HepG2 (cell line): ENCODE measurements around the gene ENDOG. TPM values are rescaled to one million over a fixed set of nuclear protein-coding genes. Genes with fewer than 3 reads are reported as not detected.

Experiments used
- AGO2 ChIP-seq: fragments of 200-400 bp; formaldehyde crosslinking; optimal IDR thresholded peaks from 2 replicates; pipeline ENCODE3; 2017; ENCODE audit warnings: mild to moderate bottlenecking, low read depth, low read length, moderate library complexity
- ATF7 ChIP-seq, 2 experiments: fragments of 450-650 bp in 1 of 2; sonication (generic) in 1 of 2; formaldehyde crosslinking in 1 of 2; IDR thresholded peaks; 2 replicates each; pipeline versions ENCODE4 v1.4.0 to v1.6.1; 2016 to 2020; ENCODE audit warnings: antibody characterized with exemption in 1 of 2, mild to moderate bottlenecking in 1 of 2, missing genetic modification reagents in 1 of 2
- CHD4 ChIP-seq: fragments of 200-600 bp; sonication (generic); IDR thresholded peaks from 2 replicates; pipeline ENCODE4 v1.7.0; 2017; ENCODE audit warnings: mild to moderate bottlenecking, low read length, borderline replicate concordance
- FOXA1 ChIP-seq, 2 experiments: fragments of 450-650 bp in 1 of 2; sonication (generic) in 1 of 2; formaldehyde crosslinking in 1 of 2; IDR thresholded peaks; 2 replicates each; pipeline versions ENCODE4 v1.4.0 to v1.6.1; 2016 to 2020; ENCODE audit warnings: missing genetic modification reagents in 1 of 2
- NCOA2 ChIP-seq: sonication (generic); formaldehyde crosslinking; IDR thresholded peaks from 2 replicates; pipeline ENCODE4 v1.8.0; 2022; ENCODE audit warnings: inconsistent platforms
- PHF8 ChIP-seq: sonication (generic); formaldehyde crosslinking; IDR thresholded peaks from 2 replicates; pipeline ENCODE4 v1.5.0; 2020; ENCODE audit warnings: missing genetic modification reagents
- POLR2AphosphoS2 ChIP-seq: IDR thresholded peaks from 2 replicates; pipeline ENCODE4 v1.6.1; 2011; ENCODE audit warnings: low read depth, low read length, improper control_type of control experiment
- RNF219 ChIP-seq: sonication (generic); formaldehyde crosslinking; IDR thresholded peaks from 2 replicates; pipeline ENCODE4 v1.5.0; 2020; ENCODE audit warnings: mild to moderate bottlenecking, missing genetic modification reagents
- SKI ChIP-seq: fragments of 450-650 bp; IDR thresholded peaks from one replicate; pipeline ENCODE4 v1.6.1; 2018; ENCODE audit warnings: mild to moderate bottlenecking; ENCODE audit not compliant: partially characterized antibody
- TOPORS ChIP-seq: sonication (generic); formaldehyde crosslinking; IDR thresholded peaks from 2 replicates; pipeline ENCODE4 v1.8.0; 2023; ENCODE audit warnings: mild to moderate bottlenecking, missing genetic modification reagents
- ZBTB2 ChIP-seq: sonication (generic); formaldehyde crosslinking; IDR thresholded peaks from 2 replicates; pipeline ENCODE4 v1.8.0; 2022; ENCODE audit warnings: low read depth, missing genetic modification reagents
- ZMAT3 ChIP-seq: sonication (generic); formaldehyde crosslinking; conservative IDR thresholded peaks from 2 replicates; pipeline ENCODE4 v1.7.0; 2021; ENCODE audit warnings: missing genetic modification reagents
- ZMAT5 ChIP-seq: sonication (generic); formaldehyde crosslinking; IDR thresholded peaks from 2 replicates; pipeline ENCODE4 v1.5.0; 2020; ENCODE audit warnings: mild to moderate bottlenecking, low read depth, missing genetic modification reagents, borderline replicate concordance
- ZMYM4 ChIP-seq: sonication (generic); formaldehyde crosslinking; IDR thresholded peaks from 2 replicates; pipeline ENCODE4 v1.8.1; 2023; ENCODE audit warnings: mild to moderate bottlenecking, missing genetic modification reagents
- ZNF180 ChIP-seq: sonication (generic); formaldehyde crosslinking; IDR thresholded peaks from 2 replicates; pipeline ENCODE4 v1.4.0; 2020; ENCODE audit warnings: low read depth, missing genetic modification reagents, borderline replicate concordance
- ZNF205 ChIP-seq: IDR thresholded peaks from 2 replicates; pipeline ENCODE4 v1.6.1; 2018; ENCODE audit warnings: missing biosample characterization, missing genetic modification reagents
- ZNF441 ChIP-seq: sonication (generic); formaldehyde crosslinking; IDR thresholded peaks from 2 replicates; pipeline ENCODE4 v1.7.0; 2021; ENCODE audit warnings: missing genetic modification reagents, borderline replicate concordance
- ZNF850 ChIP-seq: sonication (generic); formaldehyde crosslinking; conservative IDR thresholded peaks from 2 replicates; pipeline ENCODE4 v1.9.0; 2021; ENCODE audit warnings: mild to moderate bottlenecking, missing genetic modification reagents
- polyA plus RNA-seq, 8 experiments: library from polyadenylated mRNA; depleted of rRNA in 3 of 8; stranded (reverse) in 7 of 8; unstranded in 1 of 8; fragments of >200 nt; fragmentation: Illumina TruSeq in 4 of 8; extraction: Trizol in 4 of 8; gene quantifications; 2 replicates each; pipeline versions ENCODE4 v1.2.1 to v1.2.3, GENCODE V29; 2011 to 2016; ENCODE audit warnings: low read depth in 4 of 8, missing spikeins in 1 of 8, mixed read lengths in 1 of 8; ENCODE audit not compliant: insufficient read depth in 1 of 8
- total RNA-seq, 5 experiments: library from RNA; depleted of rRNA; stranded (reverse); fragments of >200 nt; fragmentation: Illumina TruSeq; extraction: Trizol; gene quantifications; 2 replicates each; pipeline ENCODE4 v1.2.3, GENCODE V29; 2016; ENCODE audit warnings: low read depth in 1 of 5
- TF ChIP-seq, protein P1 (sequence below): sonication (generic); formaldehyde crosslinking; IDR thresholded peaks from 2 replicates; pipeline ENCODE4 v1.9.0; 2021; ENCODE audit warnings: missing genetic modification reagents, mild to moderate bottlenecking, borderline replicate concordance
- TF ChIP-seq, protein P2 (sequence below), 2 experiments: sonication (generic) in 1 of 2; formaldehyde crosslinking in 1 of 2; IDR thresholded peaks; 2 replicates each; pipeline versions ENCODE4 v1.4.0 to v1.6.1; 2018 to 2020; ENCODE audit warnings: missing genetic modification reagents in 2 of 2, borderline replicate concordance in 1 of 2, low read depth in 1 of 2, mild to moderate bottlenecking in 1 of 2, missing biosample characterization in 1 of 2

ENDOG gene
- total and polyA plus RNA-seq, 2 of the 13 experiments (the other 11 are each of a cell fraction or from before 2014, with no cell fraction given): 26.3 to 28.8 TPM

- no peak for TF ChIP-seq ZMAT5
- TF ChIP-seq AGO2: no peak
- peak; percentile 36 for TF ChIP-seq SKI
- TF ChIP-seq, protein P1, sequence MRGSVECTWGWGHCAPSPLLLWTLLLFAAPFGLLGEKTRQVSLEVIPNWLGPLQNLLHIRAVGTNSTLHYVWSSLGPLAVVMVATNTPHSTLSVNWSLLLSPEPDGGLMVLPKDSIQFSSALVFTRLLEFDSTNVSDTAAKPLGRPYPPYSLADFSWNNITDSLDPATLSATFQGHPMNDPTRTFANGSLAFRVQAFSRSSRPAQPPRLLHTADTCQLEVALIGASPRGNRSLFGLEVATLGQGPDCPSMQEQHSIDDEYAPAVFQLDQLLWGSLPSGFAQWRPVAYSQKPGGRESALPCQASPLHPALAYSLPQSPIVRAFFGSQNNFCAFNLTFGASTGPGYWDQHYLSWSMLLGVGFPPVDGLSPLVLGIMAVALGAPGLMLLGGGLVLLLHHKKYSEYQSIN (CRISPR knock-in tag): no peak
- no peak for TF ChIP-seq ZNF205
- TF ChIP-seq CHD4: no peak
- no peak for TF ChIP-seq ZBTB2 (CRISPR knock-in tag)
- TF ChIP-seq, protein P2, sequence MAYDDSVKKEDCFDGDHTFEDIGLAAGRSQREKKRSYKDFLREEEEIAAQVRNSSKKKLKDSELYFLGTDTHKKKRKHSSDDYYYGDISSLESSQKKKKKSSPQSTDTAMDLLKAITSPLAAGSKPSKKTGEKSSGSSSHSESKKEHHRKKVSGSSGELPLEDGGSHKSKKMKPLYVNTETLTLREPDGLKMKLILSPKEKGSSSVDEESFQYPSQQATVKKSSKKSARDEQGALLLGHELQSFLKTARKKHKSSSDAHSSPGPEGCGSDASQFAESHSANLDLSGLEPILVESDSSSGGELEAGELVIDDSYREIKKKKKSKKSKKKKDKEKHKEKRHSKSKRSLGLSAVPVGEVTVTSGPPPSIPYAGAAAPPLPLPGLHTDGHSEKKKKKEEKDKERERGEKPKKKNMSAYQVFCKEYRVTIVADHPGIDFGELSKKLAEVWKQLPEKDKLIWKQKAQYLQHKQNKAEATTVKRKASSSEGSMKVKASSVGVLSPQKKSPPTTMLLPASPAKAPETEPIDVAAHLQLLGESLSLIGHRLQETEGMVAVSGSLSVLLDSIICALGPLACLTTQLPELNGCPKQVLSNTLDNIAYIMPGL (CRISPR knock-in tag; IDR thresholded peaks at IDR 0.05; ENCODE audit: borderline replicate concordance in 1 of 2, low read depth in 1 of 2): no peak
- TF ChIP-seq ZMAT3 (CRISPR knock-in tag): 0 out of 2 replicates have a peak, but pooled peaks have one; percentile 42
- no peak for TF ChIP-seq FOXA1 (IDR thresholded peaks at IDR 0.05)
- TF ChIP-seq FOXA1 (CRISPR knock-in tag; IDR thresholded peaks at IDR 0.05): peak; percentile 86
- TF ChIP-seq ATF7 (IDR thresholded peaks at IDR 0.05): no peak
- TF ChIP-seq ATF7 (CRISPR knock-in tag; IDR thresholded peaks at IDR 0.05): no peak
- TF ChIP-seq NCOA2: peak; percentile 78
- 0 out of 2 replicates have a peak, but pooled peaks have one; percentile 40 for TF ChIP-seq ZNF441 (CRISPR knock-in tag)
- TF ChIP-seq PHF8 (CRISPR knock-in tag): no peak
- TF ChIP-seq ZMYM4 (CRISPR knock-in tag): peak; percentile 35; the same call in 1 of the 2 replicates
- no peak for TF ChIP-seq ZNF180 (CRISPR knock-in tag)
- no peak for TF ChIP-seq RNF219
- no peak for TF ChIP-seq ZNF850 (CRISPR knock-in tag)
- no peak for TF ChIP-seq TOPORS
- no peak for TF ChIP-seq POLR2AphosphoS2
These were observed 20.0 kb downstream of the ENDOG start (continued) for GRCh38 chr9:128838338-128838737.
